Stimulated activated CD8-positive, alpha-beta memory T cell treated with anti-CD3 and anti-CD28 coated beads, Interleukin-7, amount 100 ng/mL, for 1 hour (primary cell): ENCODE measurements around the gene TOMM6.

ENCODE experiments used
- DNase-seq, 2 donors: peaks; one replicate each; pipeline ENCODE4 v3.0.0-alpha.2; 2020; ENCODE audit warnings: low read depth in 2 of 2

The TOMM6 gene

GRCh38 chr6:41787219-41787917 lies at the start of gene TOMM6:
Gene TOMM6 (plus strand): TSS chr6:41787694. CDS start chr6:41787698, 4 bp downstream.
- DNase-seq: peak; percentile 91

DNA sequence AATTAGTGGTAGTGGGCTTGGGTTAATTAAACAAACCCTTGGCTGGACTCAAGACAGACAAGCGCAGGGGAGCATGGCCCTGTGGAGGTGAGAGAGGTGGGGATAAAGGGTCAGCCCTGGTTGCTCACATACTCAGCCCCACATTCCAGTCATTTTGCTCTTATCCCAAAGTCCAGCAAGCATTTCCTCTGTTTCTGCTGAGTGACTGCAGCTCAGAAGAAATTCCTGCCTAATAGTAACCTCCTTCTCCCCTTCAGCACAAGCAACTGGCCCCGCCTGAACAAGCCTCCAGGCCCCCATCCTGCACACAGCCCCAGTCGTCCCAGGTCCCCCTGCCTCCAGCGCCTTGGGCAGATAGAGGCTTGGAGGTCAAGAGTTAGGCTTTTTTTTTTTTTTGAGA lies 48.5 kb upstream of the TOMM6 start:
- DNase-seq: no peak

DNA sequence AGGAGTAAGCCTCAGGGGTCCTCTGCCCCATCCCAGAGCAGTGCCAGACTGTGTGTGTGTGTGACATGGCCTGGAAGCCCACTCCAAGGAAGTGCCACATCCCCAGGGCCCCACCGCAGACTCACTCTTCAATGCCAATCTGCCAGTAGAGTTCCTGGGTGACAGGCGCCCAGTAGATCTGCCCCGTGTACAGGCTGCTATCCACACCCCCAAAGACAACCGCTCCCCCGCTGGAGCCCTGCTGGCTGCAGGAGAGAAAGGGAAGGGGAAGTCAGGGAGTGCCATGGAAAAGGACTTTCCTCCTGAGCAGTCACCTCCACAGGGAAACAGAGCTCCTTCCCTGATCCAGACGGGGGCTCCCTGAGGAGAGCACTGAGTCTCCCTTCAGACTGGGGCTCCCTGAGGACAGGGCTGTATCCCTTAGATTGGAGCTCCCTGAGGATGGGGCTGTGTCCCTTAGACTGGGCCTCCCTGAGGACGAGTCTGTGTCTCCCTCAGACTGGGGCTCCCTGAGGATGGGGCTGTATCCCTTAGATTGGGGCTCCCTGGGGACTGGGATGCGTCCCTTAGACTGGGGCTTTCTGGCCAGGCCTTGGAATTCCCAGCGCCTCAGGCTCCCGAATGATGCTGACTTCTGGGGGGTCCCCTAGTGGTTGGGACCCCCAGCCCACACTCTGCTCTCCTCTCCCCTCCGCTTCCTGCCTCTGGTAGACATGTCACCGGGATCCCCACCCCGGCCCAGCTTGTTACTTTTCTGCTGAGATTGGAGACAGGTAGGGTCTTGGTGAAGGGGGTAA lies 46.9 kb upstream of the TOMM6 start:
- DNase-seq: no peak

DNA sequence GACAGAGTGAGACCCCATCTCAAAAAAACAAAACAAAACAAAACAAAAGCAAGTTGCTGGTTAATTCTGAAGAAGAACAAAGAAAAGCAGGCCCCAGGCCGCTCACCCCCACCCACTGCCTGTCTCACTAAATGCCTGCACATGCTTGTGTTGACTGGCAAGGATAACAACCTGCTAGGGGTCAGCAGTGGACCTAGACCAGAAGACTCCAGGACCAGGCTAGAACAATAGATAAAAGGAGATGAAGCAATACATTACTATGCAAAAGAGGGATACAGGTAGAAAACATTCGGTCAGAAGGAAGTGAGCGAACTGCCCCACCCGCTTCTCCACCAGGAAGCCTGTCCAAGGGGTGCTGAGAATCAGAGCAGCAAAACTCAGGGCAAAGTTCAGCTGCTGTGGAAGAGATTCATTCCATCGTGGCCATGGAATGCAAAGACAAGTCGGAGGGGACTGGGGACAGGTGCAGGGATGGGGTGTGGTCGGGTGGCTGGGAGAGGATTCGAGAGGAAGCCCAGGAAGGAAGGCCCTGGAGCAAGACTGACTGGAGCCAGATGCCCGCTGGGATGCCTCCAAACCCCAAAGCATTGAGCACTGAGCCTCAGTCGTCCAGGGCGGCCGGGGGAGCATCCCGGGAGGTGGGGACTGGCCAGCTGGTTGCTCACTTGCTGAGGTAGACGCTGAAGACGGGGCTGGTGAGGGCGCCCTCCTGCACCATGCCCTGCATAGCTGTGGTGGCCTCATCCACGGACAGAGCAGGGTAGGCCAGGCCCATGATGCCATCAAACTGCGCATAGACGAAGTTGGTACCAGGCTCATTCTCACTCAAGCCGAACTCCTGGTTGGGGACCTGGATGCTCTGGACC lies 45.6 kb upstream of the TOMM6 start:
- no peak for DNase-seq

- DNase-seq: no peak
Measured at GRCh38 chr6:41743406-41744235, 43.9 kb upstream of the TOMM6 start.

GRCh38 chr6:41744236-41744787 lies 43.2 kb upstream of the TOMM6 start:
- no peak for DNase-seq

- DNase-seq: no peak
Measured at GRCh38 chr6:41746107-41746506, 41.4 kb upstream of the TOMM6 start.

DNA sequence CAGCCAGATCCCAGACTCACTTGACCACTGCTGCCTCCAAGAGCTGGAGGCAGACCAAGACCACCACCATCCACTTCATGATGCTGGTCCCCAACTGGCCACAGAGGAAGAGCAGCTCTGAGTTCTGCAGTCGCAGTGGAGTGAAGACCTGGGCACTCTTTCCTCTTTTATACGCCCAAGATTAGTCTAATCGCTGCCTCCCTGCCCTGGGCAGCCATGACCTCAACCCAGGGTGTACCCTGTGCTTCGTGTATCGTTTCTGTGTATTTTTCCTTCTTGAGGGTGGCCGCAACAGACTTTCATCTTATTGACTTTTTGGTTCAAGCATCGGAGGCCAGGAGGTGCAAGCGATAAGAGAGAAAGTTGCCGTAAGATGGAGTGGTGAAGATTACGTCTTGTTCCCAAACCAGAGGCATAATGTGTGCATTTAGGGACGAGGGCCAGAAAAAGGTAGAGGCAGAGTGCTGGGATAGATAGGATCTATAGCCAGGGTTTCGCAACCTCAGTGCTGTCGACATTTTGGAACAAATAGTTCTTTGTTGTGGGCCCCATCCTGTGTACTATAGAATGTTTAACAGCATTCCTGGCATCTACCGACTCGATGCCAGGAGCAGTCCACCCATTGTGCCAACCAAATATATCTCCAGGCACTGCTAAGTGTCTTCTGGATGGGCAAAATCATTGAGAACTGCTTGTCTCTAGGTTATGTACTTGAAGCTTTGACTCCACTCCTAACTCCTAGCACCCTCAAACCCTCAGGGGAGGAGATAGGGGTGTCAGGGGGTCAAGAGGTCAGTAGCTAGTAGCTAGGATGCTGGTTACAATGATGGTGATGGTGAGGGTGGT lies 40.0 kb upstream of the TOMM6 start, which contains the start of gene PGC:
Gene PGC, minus strand, starts transcription at position 142 of the 846 bp plus-strand sequence. Its CDS starts 63 bp downstream, at position 79.
- DNase-seq: no peak

DNA sequence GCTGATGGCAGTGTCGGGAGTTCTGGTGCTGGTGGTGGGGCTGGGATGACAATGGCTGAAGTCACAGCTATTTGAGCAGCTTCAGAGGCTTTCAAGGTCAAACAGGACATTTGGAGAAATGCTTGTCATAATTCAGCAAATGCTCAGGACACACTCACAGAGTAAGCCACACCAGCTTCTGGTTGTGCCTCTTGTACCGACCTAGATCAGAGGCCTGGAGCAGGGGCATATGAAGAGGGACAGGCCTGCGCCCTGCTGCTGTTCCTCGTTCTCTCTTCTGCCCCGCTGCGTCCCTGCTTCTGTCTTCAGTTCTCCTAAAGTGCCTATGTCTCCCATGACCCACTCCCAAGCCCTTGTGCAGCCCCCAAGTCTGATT lies 39.4 kb upstream of the TOMM6 start:
- DNase-seq: no peak

DNA sequence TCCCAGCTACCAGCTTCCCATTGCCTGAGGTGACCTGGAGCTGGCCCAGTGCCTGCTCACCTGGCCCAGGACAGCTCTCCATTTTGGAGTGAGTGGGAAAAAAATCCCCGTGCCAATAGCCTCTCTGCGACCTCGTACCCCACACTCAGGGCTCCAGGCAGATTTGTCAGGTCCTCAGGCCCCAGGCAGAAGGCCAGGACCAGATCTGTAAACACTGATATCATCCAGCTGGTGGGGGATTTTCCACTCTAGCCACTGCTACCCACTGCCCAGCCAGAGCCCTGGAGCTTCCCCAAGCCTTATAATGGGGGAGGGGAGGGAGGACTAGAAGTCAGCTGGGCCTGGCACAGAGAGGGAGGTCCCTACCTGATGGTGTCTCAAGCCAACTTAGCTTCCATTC lies 39.0 kb upstream of the TOMM6 start:
- DNase-seq: no peak

- no peak for DNase-seq
Measured at GRCh38 chr6:41750374-41750773, 37.1 kb upstream of the TOMM6 start.

GRCh38 chr6:41755895-41756294 lies 31.6 kb upstream of the TOMM6 start:
- no peak for DNase-seq

- no peak for DNase-seq
Measured at GRCh38 chr6:41756354-41756753, 31.1 kb upstream of the TOMM6 start.

DNA sequence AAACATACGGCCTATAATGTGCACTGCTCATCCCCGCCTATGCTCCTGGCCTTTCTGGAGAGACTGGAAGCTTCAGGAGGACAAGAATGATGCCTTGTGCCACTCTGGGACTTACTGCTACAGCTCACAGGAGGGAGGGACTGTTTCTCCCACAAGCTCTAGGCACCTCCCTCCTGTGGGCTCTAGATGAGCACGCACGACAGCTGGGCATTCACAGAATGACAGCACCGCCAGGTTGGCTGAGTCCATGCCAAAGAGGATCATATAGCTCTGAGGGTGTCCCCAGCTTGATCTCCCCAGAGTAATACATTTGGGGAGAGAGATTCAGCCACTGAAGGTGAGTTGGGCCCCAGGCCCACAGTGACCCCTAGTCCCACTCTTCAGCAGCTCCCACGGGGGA lies 30.2 kb upstream of the TOMM6 start:
- no peak for DNase-seq

GRCh38 chr6:41757931-41758640 lies 29.4 kb upstream of the TOMM6 start:
- no peak for DNase-seq

DNA sequence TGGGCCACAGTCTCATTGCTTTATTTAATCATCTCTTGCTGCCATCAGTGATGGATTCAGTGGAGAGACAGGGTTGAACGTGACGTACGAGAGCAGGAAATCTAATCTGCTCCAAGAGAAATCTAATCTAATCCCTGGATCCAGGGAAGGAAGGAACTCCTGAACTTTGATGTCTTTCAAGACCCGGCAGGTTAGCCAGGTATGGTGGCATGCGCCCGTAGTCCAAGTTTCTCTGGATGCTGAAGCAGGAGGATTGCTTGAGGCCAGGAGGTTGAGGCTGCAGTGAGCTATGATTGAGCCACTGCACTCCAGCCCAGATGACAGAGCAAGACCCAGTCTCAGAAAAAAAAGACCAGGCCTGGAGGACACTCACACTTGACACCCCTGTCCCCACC lies 28.9 kb upstream of the TOMM6 start:
- no peak for DNase-seq

DNA sequence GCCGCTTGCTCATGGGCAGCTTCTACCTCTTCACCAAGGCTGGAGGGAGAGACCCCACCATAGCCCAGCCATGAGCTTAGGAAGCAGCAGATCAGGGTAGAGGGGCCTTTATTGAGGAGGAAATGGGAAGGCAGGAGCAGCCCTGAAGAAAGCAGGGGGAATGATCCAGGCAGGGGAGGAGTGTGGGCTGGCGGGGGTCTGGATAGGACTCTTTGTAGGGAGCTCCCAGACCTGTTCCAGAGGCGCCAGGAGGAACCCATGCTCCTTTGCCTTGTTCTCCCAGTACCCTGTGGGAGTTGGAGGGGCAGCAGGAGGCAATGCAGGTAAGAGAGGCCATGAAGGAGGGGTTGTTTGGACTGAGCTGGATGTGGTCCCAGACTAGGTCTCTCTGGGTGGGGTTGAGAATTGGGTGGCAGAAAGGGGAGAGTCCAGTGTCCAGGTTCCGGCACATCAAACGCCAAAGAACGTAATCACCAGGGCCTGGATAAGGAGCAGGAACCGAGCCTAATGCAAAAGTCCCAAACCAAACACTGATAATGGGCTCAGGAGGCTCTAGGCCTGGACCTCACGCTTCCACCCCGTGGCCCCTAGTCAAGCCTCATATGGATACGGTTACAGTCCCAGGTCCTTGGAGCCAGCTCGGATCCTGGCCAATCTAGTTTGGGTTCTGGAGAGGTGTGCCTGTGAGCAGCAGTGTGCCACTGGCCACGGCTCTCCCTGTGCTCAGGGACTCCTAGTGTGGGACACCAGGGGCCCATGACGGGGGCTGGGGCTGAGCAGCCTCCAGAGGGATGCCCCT lies 28.2 kb upstream of the TOMM6 start:
- DNase-seq: no peak

DNA sequence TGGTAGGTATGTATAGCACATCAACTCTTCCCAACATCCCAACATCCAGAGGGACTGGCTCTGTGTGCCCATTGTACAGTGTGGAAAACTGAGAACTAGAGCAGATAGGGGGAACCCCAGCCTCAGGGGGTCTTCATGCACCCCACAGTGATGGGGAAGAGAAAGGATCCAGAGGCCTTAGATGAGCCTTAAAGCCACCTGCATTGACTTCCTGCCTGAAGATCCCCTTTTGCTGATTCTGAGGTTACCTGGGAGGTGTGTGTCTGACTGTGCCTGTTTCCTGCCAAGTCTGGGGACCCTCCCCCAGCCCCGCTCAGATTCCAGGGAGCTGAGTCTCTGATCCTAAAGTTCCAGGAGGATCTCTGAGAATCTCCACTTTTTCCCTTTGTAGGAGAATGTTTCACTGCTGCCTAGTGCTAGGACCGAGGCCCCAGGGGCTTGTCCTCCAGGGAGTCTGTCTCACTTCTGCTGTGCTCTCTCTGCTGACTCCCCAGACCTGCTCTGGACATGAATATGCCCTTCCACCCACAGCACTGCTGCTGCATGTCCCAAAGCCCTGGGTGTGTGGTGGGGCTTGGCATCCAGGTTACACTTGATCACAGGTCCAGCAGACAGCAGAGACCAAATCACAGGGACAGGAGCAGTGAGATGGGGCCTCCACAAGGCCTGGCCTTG lies 27.5 kb upstream of the TOMM6 start:
- no peak for DNase-seq
